ENCODE results near the gene PAK1.

The PAK1 gene

GRCh38 chr11:77299528-77299993 lies 174.3 kb downstream of the PAK1 start:
- no peak overlapping the region for H2AFZ ChIP-seq (ENCODE audit: low read length, unreplicated experiment)
- no peak overlapping the region for H3K27ac ChIP-seq (ENCODE audit: low read depth, low read length)
- no peaks in the 10 kb centered on the region for H3K79me2 ChIP-seq (ENCODE audit: control insufficient read depth, insufficient read depth, low read length, unreplicated experiment)
- H3K27me3 ChIP-seq (ENCODE audit: insufficient read depth, low read length) = no peaks in the 10 kb centered on the region
- H3K4me1 ChIP-seq (ENCODE audit: control insufficient read depth, insufficient read depth, low read length, unreplicated experiment) = no peaks in the 10 kb centered on the region
- H3K36me3 ChIP-seq (ENCODE audit: insufficient read depth, low read length) = no peaks in the 10 kb centered on the region
- H3K4me3 ChIP-seq (ENCODE audit: low read depth, low read length) = no peak overlapping the region

GRCh38 chr11:77294040-77294439 lies 179.9 kb downstream of the PAK1 start:
- no peaks in the 10 kb centered on the region for H3K36me3 ChIP-seq (ENCODE audit: insufficient read depth, low read length)
- H3K4me1 ChIP-seq (ENCODE audit: control insufficient read depth, insufficient read depth, low read length, unreplicated experiment) = no peaks in the 10 kb centered on the region
- no peaks in the 10 kb centered on the region for H3K27me3 ChIP-seq (ENCODE audit: insufficient read depth, low read length)
- no peak overlapping the region for H3K27ac ChIP-seq (ENCODE audit: low read depth, low read length)
- H3K79me2 ChIP-seq (ENCODE audit: control insufficient read depth, insufficient read depth, low read length, unreplicated experiment) = no peaks in the 10 kb centered on the region
- H3K4me3 ChIP-seq (ENCODE audit: low read depth, low read length) = no peak overlapping the region
- no peak overlapping the region for H2AFZ ChIP-seq (ENCODE audit: low read length, unreplicated experiment)

GRCh38 chr11:77289737-77290136 lies 184.2 kb downstream of the PAK1 start:
- no peaks in the 10 kb centered on the region for H3K36me3 ChIP-seq (ENCODE audit: insufficient read depth, low read length)
- peaks cover 17% of the 10 kb centered on the region for H3K4me1 ChIP-seq (ENCODE audit: control insufficient read depth, insufficient read depth, low read length, unreplicated experiment)
- no peak overlapping the region for H2AFZ ChIP-seq (ENCODE audit: low read length, unreplicated experiment)
- no peaks in the 10 kb centered on the region for H3K79me2 ChIP-seq (ENCODE audit: control insufficient read depth, insufficient read depth, low read length, unreplicated experiment)
- no peak overlapping the region for H3K4me3 ChIP-seq (ENCODE audit: low read depth, low read length)
- no peaks in the 10 kb centered on the region for H3K27me3 ChIP-seq (ENCODE audit: insufficient read depth, low read length)
- H3K27ac ChIP-seq (ENCODE audit: low read depth, low read length) = no peak overlapping the region

- Histone ChIP-seq H3K79me2 (ENCODE audit: control insufficient read depth, insufficient read depth, low read length, unreplicated experiment) (no peaks in the 10 kb centered on the region), H3K4me1 (ENCODE audit: control insufficient read depth, insufficient read depth, low read length, unreplicated experiment) (peaks cover 17% of the 10 kb centered on the region), H2AFZ (ENCODE audit: low read length, unreplicated experiment) (no peak overlapping the region), H3K27me3 (ENCODE audit: insufficient read depth, low read length) (no peaks in the 10 kb centered on the region), H3K4me3 (ENCODE audit: low read depth, low read length) (peak overlapping the region; percentile 42), H3K27ac (ENCODE audit: low read depth, low read length) (peak overlapping the region; percentile 47; the same call in 1 of the 2 replicates), H3K36me3 (ENCODE audit: insufficient read depth, low read length) (no peaks in the 10 kb centered on the region)
These were observed 186.2 kb downstream of the PAK1 start for GRCh38 chr11:77287615-77288273.

GRCh38 chr11:77287136-77287535 lies 186.8 kb downstream of the PAK1 start:
- no peaks in the 10 kb centered on the region for H3K79me2 ChIP-seq (ENCODE audit: control insufficient read depth, insufficient read depth, low read length, unreplicated experiment)
- H3K27ac ChIP-seq (ENCODE audit: low read depth, low read length) = peak overlapping the region; percentile 47; the same call in 1 of the 2 replicates
- H3K36me3 ChIP-seq (ENCODE audit: insufficient read depth, low read length) = no peaks in the 10 kb centered on the region
- H3K27me3 ChIP-seq (ENCODE audit: insufficient read depth, low read length) = no peaks in the 10 kb centered on the region
- H2AFZ ChIP-seq (ENCODE audit: low read length, unreplicated experiment) = no peak overlapping the region
- peaks cover 17% of the 10 kb centered on the region for H3K4me1 ChIP-seq (ENCODE audit: control insufficient read depth, insufficient read depth, low read length, unreplicated experiment)
- H3K4me3 ChIP-seq (ENCODE audit: low read depth, low read length) = peak overlapping the region; percentile 42

GRCh38 chr11:77284476-77285468 lies 189.1 kb downstream of the PAK1 start:
- Histone ChIP-seq H3K36me3 (ENCODE audit: insufficient read depth, low read length) (no peaks in the 10 kb centered on the region), H3K4me3 (ENCODE audit: low read depth, low read length) (no peak overlapping the region), H3K27ac (ENCODE audit: low read depth, low read length) (no peak overlapping the region), H2AFZ (ENCODE audit: low read length, unreplicated experiment) (no peak overlapping the region), H3K4me1 (ENCODE audit: control insufficient read depth, insufficient read depth, low read length, unreplicated experiment) (peaks cover 17% of the 10 kb centered on the region), H3K79me2 (ENCODE audit: control insufficient read depth, insufficient read depth, low read length, unreplicated experiment) (no peaks in the 10 kb centered on the region), H3K27me3 (ENCODE audit: insufficient read depth, low read length) (no peaks in the 10 kb centered on the region)

- no peaks in the 10 kb centered on the region for H3K79me2 ChIP-seq (ENCODE audit: control insufficient read depth, insufficient read depth, low read length, unreplicated experiment)
- H3K4me1 ChIP-seq (ENCODE audit: control insufficient read depth, insufficient read depth, low read length, unreplicated experiment) = peaks cover 17% of the 10 kb centered on the region
- H3K27ac ChIP-seq (ENCODE audit: low read depth, low read length) = no peak overlapping the region
- no peak overlapping the region for H2AFZ ChIP-seq (ENCODE audit: low read length, unreplicated experiment)
- no peaks in the 10 kb centered on the region for H3K36me3 ChIP-seq (ENCODE audit: insufficient read depth, low read length)
- no peaks in the 10 kb centered on the region for H3K27me3 ChIP-seq (ENCODE audit: insufficient read depth, low read length)
- H3K4me3 ChIP-seq (ENCODE audit: low read depth, low read length) = no peak overlapping the region
These were observed 190.8 kb downstream of the PAK1 start for GRCh38 chr11:77283101-77283500.

- Histone ChIP-seq H3K4me3 (ENCODE audit: low read depth, low read length) (no peak overlapping the region), H3K27ac (ENCODE audit: low read depth, low read length) (no peak overlapping the region), H3K27me3 (ENCODE audit: insufficient read depth, low read length) (no peaks in the 10 kb centered on the region), H3K4me1 (ENCODE audit: control insufficient read depth, insufficient read depth, low read length, unreplicated experiment) (peaks cover 3% of the 10 kb centered on the region), H3K36me3 (ENCODE audit: insufficient read depth, low read length) (no peaks in the 10 kb centered on the region), H3K79me2 (ENCODE audit: control insufficient read depth, insufficient read depth, low read length, unreplicated experiment) (no peaks in the 10 kb centered on the region), H2AFZ (ENCODE audit: low read length, unreplicated experiment) (no peak overlapping the region)
These were observed 195.0 kb downstream of the PAK1 start for GRCh38 chr11:77278595-77279506.

GRCh38 chr11:77276271-77276670 lies 197.6 kb downstream of the PAK1 start:
- Histone ChIP-seq H3K27me3 (ENCODE audit: insufficient read depth, low read length) (no peaks in the 10 kb centered on the region), H3K79me2 (ENCODE audit: control insufficient read depth, insufficient read depth, low read length, unreplicated experiment) (no peaks in the 10 kb centered on the region), H2AFZ (ENCODE audit: low read length, unreplicated experiment) (no peak overlapping the region), H3K27ac (ENCODE audit: low read depth, low read length) (no peak overlapping the region), H3K4me3 (ENCODE audit: low read depth, low read length) (no peak overlapping the region), H3K36me3 (ENCODE audit: insufficient read depth, low read length) (no peaks in the 10 kb centered on the region), H3K4me1 (ENCODE audit: control insufficient read depth, insufficient read depth, low read length, unreplicated experiment) (peaks cover 3% of the 10 kb centered on the region)
